Ramos (cell line): Measurements from ENCODE around the gene NDUFB7.

Source experiments
- in situ Hi-C: fragments of 300-500 bp; cut with MboI; formaldehyde crosslinking; loops from one replicate; pipeline ENCODE4 v1.14.3; 2022; ENCODE audit warnings: low sequenced_read_pairs; ENCODE audit not compliant: unreplicated experiment

The NDUFB7 gene

GRCh38 chr19:14528419-14529253, 43.2 kb downstream of the NDUFB7 start:
- in situ Hi-C loops, result no loop called here

DNA sequence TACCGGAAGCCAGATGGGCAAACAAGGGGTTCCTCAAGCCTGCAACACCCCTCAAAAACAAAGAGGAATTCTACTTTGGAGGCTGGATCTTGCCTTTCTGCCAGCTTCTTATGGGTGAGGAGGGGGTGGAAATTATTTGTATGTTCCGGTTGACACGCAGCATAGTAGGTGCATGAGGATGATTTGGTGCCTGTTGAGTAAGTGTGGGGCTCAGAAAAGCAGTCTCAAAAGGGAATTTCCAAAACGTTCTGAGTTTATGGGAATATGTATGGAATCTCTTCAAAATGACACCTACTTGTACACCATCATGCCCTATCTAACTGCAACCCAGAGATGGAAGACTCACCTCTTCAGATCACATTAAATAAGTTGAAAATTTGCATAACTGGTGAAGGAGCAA, 45.4 kb downstream of the NDUFB7 start:
- in situ Hi-C loops, result no loop called here

DNA sequence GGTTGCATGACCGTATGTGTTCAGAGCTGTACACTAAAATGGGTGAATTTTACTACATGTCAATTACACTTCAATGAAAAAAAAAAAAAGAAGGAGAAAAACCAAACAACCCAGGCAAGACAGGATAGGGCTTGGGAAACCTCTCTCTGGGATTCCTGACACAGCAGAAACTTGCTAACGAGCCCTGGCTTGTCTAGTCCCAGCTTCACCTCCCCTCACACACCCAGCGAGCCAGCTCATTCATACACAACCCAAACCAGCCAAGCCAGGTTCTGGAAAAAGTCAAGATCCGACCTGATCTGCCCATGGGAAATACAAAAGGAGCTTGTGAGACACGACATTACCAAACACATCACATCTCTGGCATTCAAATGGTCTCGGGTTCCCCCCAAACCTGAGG, 46.1 kb downstream of the NDUFB7 start:
- in situ Hi-C loops, result no loop called here

- in situ Hi-C loops, result no loop called here
Measured at GRCh38 chr19:14520543-14520942, 51.3 kb downstream of the NDUFB7 start.

DNA sequence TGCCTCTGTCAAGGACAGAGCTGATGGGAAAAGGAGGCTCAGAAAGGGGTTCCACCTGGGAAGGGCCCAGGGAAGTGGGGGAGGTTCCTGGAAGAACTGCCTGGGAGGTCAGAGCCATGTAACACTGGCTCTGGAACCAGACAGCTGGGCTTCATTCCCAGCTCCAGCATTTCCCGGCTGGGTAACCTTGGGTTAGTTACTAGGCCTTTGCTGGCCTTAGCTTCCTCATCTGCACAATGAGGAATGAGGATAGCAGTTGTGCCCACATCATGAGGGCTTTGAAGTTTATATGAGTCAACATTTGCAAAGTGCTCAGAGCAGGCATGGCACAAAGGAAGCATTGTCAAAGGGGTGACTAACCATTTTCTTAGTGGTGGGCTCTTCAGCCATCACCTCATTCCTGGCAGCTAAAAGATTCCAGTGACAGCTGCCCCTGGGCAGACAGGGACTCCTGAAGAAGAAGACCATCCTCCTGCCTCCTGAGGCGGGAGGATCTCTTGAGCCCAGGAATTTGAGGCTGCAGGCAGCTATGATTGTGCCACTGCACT, 51.9 kb downstream of the NDUFB7 start:
- in situ Hi-C loops, result no loop called here

- in situ Hi-C loops, result no loop called here
Measured at GRCh38 chr19:14519245-14519859, 52.5 kb downstream of the NDUFB7 start.

DNA sequence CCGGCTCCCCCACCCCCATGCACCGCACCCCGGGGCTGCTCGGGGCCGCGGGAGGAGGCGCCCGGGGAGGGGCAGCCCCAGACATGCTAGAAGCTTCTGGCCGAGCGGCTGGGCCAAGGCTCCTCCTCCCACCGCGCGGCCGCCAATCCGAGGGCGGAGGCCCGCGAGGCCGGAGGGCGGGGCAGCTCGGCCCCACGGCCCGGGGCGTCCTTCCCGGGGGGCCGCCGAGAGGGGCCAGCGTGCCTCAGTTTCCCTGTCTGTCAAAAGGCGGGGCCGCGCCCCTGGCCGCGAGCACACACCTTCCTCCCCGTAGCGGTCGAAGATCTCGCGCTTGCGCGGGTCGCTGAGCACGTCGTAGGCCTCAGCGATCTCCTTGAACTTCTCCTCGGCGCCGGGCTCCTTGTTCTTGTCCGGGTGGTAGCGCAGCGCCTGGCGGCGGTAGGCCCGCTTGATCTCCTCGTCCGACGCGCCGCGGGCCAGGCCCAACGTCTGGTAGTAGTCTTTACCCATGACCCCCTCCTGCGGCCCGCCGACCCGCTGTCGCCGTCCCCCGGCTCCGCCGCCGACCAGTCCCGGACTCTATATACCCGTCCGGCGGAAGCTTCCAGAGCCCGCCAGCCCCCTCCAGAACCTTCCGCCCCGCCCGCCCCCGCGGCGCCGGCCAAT, 53.9 kb downstream of the NDUFB7 start, which contains the start of gene DNAJB1:
TSS of gene DNAJB1 (minus strand) at position 558 of the 666 bp plus-strand sequence. CDS start at position 510, 48 bp downstream.
- in situ Hi-C loops, result no loop called here

GRCh38 chr19:14517446-14517839, 54.4 kb downstream of the NDUFB7 start:
- in situ Hi-C loops, result no loop called here

DNA sequence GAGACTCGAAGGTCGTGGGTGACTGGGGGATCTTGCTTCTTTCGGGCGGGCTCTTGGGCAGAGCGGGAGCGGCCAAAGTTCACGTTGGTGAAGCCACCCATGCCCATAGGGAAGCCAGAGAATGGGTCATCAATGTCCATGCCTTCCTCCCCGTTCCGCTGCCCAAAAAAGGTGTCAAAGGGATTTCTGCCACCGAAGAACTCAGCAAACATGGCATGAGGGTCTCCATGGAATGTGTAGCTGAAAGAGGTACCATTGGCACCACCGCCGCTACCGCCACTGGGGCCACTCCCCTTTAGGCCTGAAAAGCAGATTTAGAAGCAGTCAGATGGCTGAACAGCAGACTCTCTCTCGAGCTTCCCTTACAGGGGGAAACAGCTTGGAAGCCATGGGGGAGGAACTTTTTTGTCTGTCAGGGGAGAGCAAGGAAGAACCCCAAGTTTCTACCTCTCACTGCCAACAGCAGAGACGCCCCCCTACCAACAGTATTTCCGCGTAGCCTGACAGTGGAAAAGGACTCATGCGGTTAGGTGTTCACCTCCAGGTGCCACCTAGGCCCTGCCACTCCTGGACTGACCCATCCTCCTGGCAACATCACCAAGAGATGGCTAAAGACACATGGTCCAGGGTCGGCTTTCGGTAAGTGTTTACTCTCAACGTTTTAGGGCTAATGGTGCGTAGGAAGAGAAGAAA, 55.0 kb downstream of the NDUFB7 start:
- in situ Hi-C loops, result no loop called here
